K562 (cell line): ENCODE results near the gene MKRN3. TPM values are rescaled to one million over a fixed set of nuclear protein-coding genes. Genes with fewer than 3 reads are reported as not detected.

Experiments
- ATAC-seq: fragments of 200-7000 bp; cut with Tn5 transposase; 3 replicates; pipeline ENCODE4 v1.9.1; 2020; ENCODE audit warnings: moderate library complexity
- BruUV-seq: library from RNA; stranded (reverse); fragments of 400-500 nt; replicated peaks from 2 replicates; lab custom pipeline; 2021; lab: Mats Ljungman, UMichigan
- CTCF ChIA-PET: fragments of 300-600 bp; formaldehyde crosslinking; extraction: SDS; loops from one replicate; lab custom pipeline; 2021; ENCODE audit warnings: low intra/inter-chr PET ratio; lab: Yijun Ruan, JAX
- POLR2A ChIA-PET: fragments of 300-600, 350-650 bp; sonication (Branson Sonifier 250); formaldehyde crosslinking; extraction: SDS; loops from one replicate; lab custom pipeline; 2021; ENCODE audit warnings: antibody characterized with exemption, inconsistent platforms; lab: Yijun Ruan, JAX
- DNase-seq, 4 experiments: peaks; one replicate each; pipeline versions ENCODE4 v3.0.0 to v3.0.0-alpha.2; 2011 to 2018; ENCODE audit warnings: low spot score in 3 of 4, mixed read lengths in 3 of 4; ENCODE audit errors: extremely low read depth in 1 of 4
- FAIRE-seq: peaks from 2 replicates; lab custom pipeline; 2011; peaks lifted over from hg19 to GRCh38; lab: Jason Lieb, UNC
- H2AFZ ChIP-seq: 2 replicates; pipeline ENCODE4 v1.6.0; 2011; ENCODE audit warnings: low read depth, low read length, control low read depth, inconsistent platforms
- H3K27ac ChIP-seq: fragments of 200-600 bp; 3 replicates; pipeline ENCODE4 v1.8.0; 2011; ENCODE audit warnings: low read depth, mild to moderate bottlenecking, control low read depth, inconsistent platforms, low read length, moderate library complexity, mixed read lengths; ENCODE audit errors: extremely low read depth
- H3K27me3 ChIP-seq, 2 experiments: fragments of 300-600 bp in 1 of 2; 2 replicates in 1 of 2; 3 replicates in 1 of 2; pipeline versions ENCODE4 v1.6.0 to v1.8.0; 2011; ENCODE audit warnings: inconsistent platforms in 2 of 2, low read length in 2 of 2, mild to moderate bottlenecking in 1 of 2, mixed read lengths in 1 of 2, moderate library complexity in 1 of 2; ENCODE audit not compliant: control insufficient read depth in 2 of 2, insufficient read depth in 2 of 2
- H3K36me3 ChIP-seq: fragments of 300-600 bp; 3 replicates; pipeline ENCODE4 v1.8.0; 2011; ENCODE audit warnings: mild to moderate bottlenecking, low read length, inconsistent platforms; ENCODE audit not compliant: control insufficient read depth, insufficient read depth
- H3K4me1 ChIP-seq, 2 experiments: fragments of 200-600 bp in 1 of 2; replicated peaks in 1 of 2; 2 replicates in 1 of 2; 3 replicates in 1 of 2; pipeline versions ENCODE4 v1.5.1 to v1.8.0; 2011; ENCODE audit warnings: inconsistent platforms in 2 of 2, low read length in 2 of 2, mild to moderate bottlenecking in 1 of 2, mixed read lengths in 1 of 2, moderate library complexity in 1 of 2; ENCODE audit not compliant: control insufficient read depth in 2 of 2, insufficient read depth in 2 of 2
- H3K4me2 ChIP-seq: 2 replicates; pipeline ENCODE4 v1.6.1; 2011; ENCODE audit warnings: low read length, control low read depth, inconsistent platforms, mixed read lengths; ENCODE audit not compliant: insufficient read depth
- H3K4me3 ChIP-seq: fragments of 200-600 bp; sonication (generic), shearing (Covaris generic); 2 replicates; pipeline ENCODE4 v1.5.1; 2016; ENCODE audit warnings: control low read depth, inconsistent platforms
- H3K79me2 ChIP-seq: fragments of 200-600 bp; 3 replicates; pipeline ENCODE4 v1.8.0; 2011; ENCODE audit warnings: low read length, inconsistent platforms; ENCODE audit not compliant: control insufficient read depth, insufficient read depth
- H3K9ac ChIP-seq, 2 experiments: 2 replicates each; pipeline versions ENCODE4 v1.6.0 to v1.6.1; 2011; ENCODE audit warnings: low read depth in 2 of 2, low read length in 2 of 2, control low read depth in 1 of 2, inconsistent platforms in 1 of 2, mild to moderate bottlenecking in 1 of 2, mixed read lengths in 1 of 2; ENCODE audit not compliant: insufficient read depth in 1 of 2
- H3K9me1 ChIP-seq: one replicate; pipeline ENCODE4 v1.6.0; 2011; ENCODE audit warnings: inconsistent platforms, mild to moderate bottlenecking, low read length, moderate library complexity; ENCODE audit not compliant: control insufficient read depth, insufficient read depth
- H3K9me3 ChIP-seq: replicated peaks from 2 replicates; pipeline ENCODE4 v1.5.1; 2011; ENCODE audit warnings: low read depth, low read length, inconsistent platforms; ENCODE audit not compliant: control insufficient read depth, insufficient read depth
- H4K20me1 ChIP-seq: replicated peaks from 2 replicates; pipeline ENCODE4 v1.6.1; 2011; ENCODE audit warnings: low read length, inconsistent platforms, mixed read lengths; ENCODE audit not compliant: control insufficient read depth, insufficient read depth
- DDX20 ChIP-seq: fragments of 450-650 bp; IDR thresholded peaks from 2 replicates; pipeline ENCODE4 v1.6.1; 2016; ENCODE audit warnings: missing genetic modification characterization, low read depth, mild to moderate bottlenecking, missing compliant biosample characterization, moderate library complexity
- GABPB2 ChIP-seq: fragments of 250-450 bp; sonication (Bioruptor Pico); conservative IDR thresholded peaks from 2 replicates; pipeline ENCODE4 v1.5.1; 2021; ENCODE audit warnings: mild to moderate bottlenecking
- POLR2H ChIP-seq: IDR thresholded peaks from 2 replicates; pipeline ENCODE4 v1.6.1; 2016; ENCODE audit warnings: missing genetic modification characterization, low read depth, mild to moderate bottlenecking, control low read depth, missing compliant biosample characterization, moderate library complexity
- POLR3G ChIP-seq: IDR thresholded peaks from 2 replicates; pipeline ENCODE4 v1.6.1; 2011; ENCODE audit not compliant: insufficient read length, insufficient replicate concordance; ENCODE audit errors: extremely low read depth
- RCOR1 ChIP-seq, 2 experiments: IDR thresholded peaks; 2 replicates each; pipeline ENCODE4 v1.6.1; 2012; ENCODE audit warnings: low read depth in 2 of 2, low read length in 2 of 2, borderline replicate concordance in 1 of 2, improper control_type of control experiment in 1 of 2
- RFX5 ChIP-seq: IDR thresholded peaks from 2 replicates; pipeline ENCODE4 v1.6.1; 2011; ENCODE audit warnings: low read depth, mild to moderate bottlenecking, improper control_type of control experiment, low read length
- SAFB2 ChIP-seq: fragments of 200-400 bp; formaldehyde crosslinking; IDR thresholded peaks from 2 replicates; pipeline ENCODE4 v1.6.1; 2018; ENCODE audit warnings: borderline replicate concordance, low read length, low read depth, moderate library complexity; ENCODE audit not compliant: severe bottlenecking
- WGBS: fragments of 100-300 bp; shearing (Covaris generic); methylation state at CpG from one replicate; pipeline ENCODE4 v1.1.6; 2016; ENCODE audit warnings: low coverage, mixed read lengths; ENCODE audit not compliant: insufficient coverage; ENCODE audit errors: missing lambda C conversion rate; 5-methylcytosine and 5-hydroxymethylcytosine counted together
- in situ Hi-C: fragments of 300-500 bp; cut with MboI; formaldehyde crosslinking; loops from 4 replicates; pipeline ENCODE4 v1.15.0; 2018; ENCODE audit warnings: inconsistent platforms, mixed read lengths
- intact Hi-C: fragments of 100-400 bp; cut with micrococcal nuclease; formaldehyde crosslinking; loops from 2 replicates; pipeline ENCODE4 v1.14.2; 2022
- polyA plus RNA-seq, 8 experiments: library from polyadenylated mRNA; depleted of rRNA in 4 of 8; stranded (reverse) in 5 of 8; unstranded in 3 of 8; fragments of >200 nt; fragmentation: Nextera tagmentation in 2 of 8; fragmentation: Illumina TruSeq in 1 of 8; extraction: Ambion mirVana in 2 of 8; extraction: Trizol in 1 of 8; gene quantifications; 2 replicates each; pipeline versions ENCODE4 v1.2.1 to v1.2.3, GENCODE V29; 2011 to 2014; ENCODE audit warnings: inconsistent platforms in 1 of 8, missing spikeins in 1 of 8
- total RNA-seq, 7 experiments: library from RNA; depleted of rRNA in 6 of 7; stranded (reverse); fragments of >200 nt in 6 of 7; fragmentation: Illumina TruSeq in 2 of 7; extraction: Trizol in 2 of 7; gene quantifications; 2 replicates each; pipeline versions ENCODE4 v1.2.1 to v1.2.3, GENCODE V29; 2011 to 2021; ENCODE audit warnings: low replicate concordance in 1 of 7
- TF ChIP-seq, protein P1 (sequence below): fragments of 250-450 bp; sonication (Bioruptor Pico); IDR thresholded peaks from 2 replicates; pipeline ENCODE4 v1.5.0; 2021; ENCODE audit warnings: mild to moderate bottlenecking, borderline replicate concordance

MKRN3 gene
- total and polyA plus RNA-seq, 9 of the 15 experiments (the other 6 are each of a cell fraction or from before 2014, with no cell fraction given) = 6.5 to 33.4 (median 25.1) TPM

DNA sequence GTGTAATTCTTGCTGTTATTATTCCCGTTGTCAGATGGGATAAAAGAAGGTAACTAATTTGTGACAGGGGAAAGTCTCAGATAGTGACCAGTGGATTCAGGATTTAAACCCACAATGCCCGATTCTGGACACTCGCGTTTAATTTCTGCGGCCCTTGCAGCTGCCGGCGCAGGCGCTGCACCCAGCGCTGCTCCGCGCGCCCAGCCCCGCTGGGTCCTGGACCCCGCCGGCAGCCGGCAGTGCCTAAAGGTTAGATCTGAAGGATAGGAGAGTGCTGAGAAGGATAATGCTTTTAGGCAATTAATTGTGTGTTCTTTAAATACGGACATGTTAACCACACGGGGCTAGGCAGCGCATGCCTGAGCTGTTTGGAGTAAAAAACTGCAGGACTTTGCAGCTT is 3.6 kb upstream of the MKRN3 start:
- DNase-seq (no peak), ATAC-seq (no peak), FAIRE-seq (no peak)
- in situ Hi-C loops (no loop called here), intact Hi-C loops (loop anchor here (10.0 kb wide), 1 partner anchor 67 kb away; no protein-coding TSS in a partner anchor)
- H3K9ac ChIP-seq = no peak overlapping the region
- H3K4me2 ChIP-seq = no peak overlapping the region
- H3K4me3 ChIP-seq = no peak overlapping the region
- 38% methylated on average over 13 of the region's 19 CpGs for WGBS
- no peak overlapping the region for H3K27ac ChIP-seq
- no peaks in the 10 kb centered on the region for H3K9me1 ChIP-seq
- peaks cover under 1 to 12% of the 10 kb centered on the region in 2 experiments; a peak in 4 of 5 replicates for H3K4me1 ChIP-seq
- TF ChIP-seq SAFB2 (no peak), RCOR1 (IDR thresholded peaks at IDR 0.05; ENCODE audit: borderline replicate concordance in 1 of 2, low read depth in 2 of 2, low read length in 2 of 2) (no peak), DDX20 (tag) (no peak)
- H3K27me3 ChIP-seq = peaks cover 0 to 5% of the 10 kb centered on the region in 2 experiments; a peak in 2 of 5 replicates
- ChIA-PET POLR2A (interaction anchor here (0.6 kb wide), 1 partner anchor 11 kb away, joined by 3 read pairs; no protein-coding TSS in a partner anchor), CTCF (no interaction called here)
- no TSS peak for BruUV-seq
- peaks cover 16% of the 10 kb centered on the region for H3K79me2 ChIP-seq
- H3K36me3 ChIP-seq = peaks cover 3% of the 10 kb centered on the region; the same call in 2 of the 3 replicates
- H3K9me3 ChIP-seq = no peaks in the 10 kb centered on the region
- no peaks in the 10 kb centered on the region; the same call in 1 of the 2 replicates for H4K20me1 ChIP-seq
- no peak overlapping the region; the same call in 1 of the 2 replicates for H2AFZ ChIP-seq

DNA sequence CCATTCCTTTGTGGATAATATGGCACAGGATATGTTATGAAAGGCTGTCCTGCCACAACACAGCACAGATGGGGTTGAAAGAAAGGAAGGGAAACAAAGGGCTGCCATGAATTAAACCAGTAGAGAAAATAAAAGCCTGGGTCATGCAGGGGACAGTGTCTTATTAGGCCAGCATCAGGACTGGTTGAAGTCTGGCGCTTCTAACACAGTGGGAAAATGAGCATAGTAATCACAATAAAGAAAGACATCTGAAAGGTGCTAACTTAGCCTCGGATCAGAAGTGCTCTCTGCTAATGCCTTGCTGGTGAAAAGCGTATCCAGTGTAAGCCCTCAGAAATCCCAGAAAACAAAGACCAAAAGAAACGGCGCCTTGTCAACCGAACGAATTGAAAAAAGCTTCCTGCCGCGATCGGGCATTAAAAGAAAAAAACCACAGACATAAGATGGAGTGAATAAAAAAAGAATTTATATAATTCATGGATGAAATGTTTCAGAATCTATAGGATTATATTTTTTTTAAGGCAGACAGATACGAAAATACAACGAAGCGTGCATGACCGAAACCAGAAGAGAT is 566 bp upstream of the MKRN3 start:
- WGBS = under 1% methylated on average over 14 of the region's 14 CpGs
- Histone ChIP-seq H2AFZ (peak overlapping the region; percentile 84), H3K27ac (peak overlapping the region; percentile 80), H3K79me2 (peaks cover 46% of the 10 kb centered on the region), H3K4me3 (peak overlapping the region; percentile 76), H3K27me3 (peaks cover 0 to 5% of the 10 kb centered on the region in 2 experiments; a peak in 1 of 5 replicates), H3K4me2 (peak overlapping the region; percentile 94), H3K4me1 (peaks cover 6 to 18% of the 10 kb centered on the region in 2 experiments; a peak in 4 of 5 replicates), H3K9me3 (no peaks in the 10 kb centered on the region), H3K9me1 (no peaks in the 10 kb centered on the region), H3K36me3 (peaks cover 30% of the 10 kb centered on the region), H3K9ac (peak overlapping the region; percentile 95 to 100), H4K20me1 (no peaks in the 10 kb centered on the region; the same call in 1 of the 2 replicates)
- ChIA-PET CTCF (no interaction called here), POLR2A (interaction anchor here (1.3 kb wide), 1 partner anchor 9 kb away, joined by 4 read pairs; no protein-coding TSS in a partner anchor)
- ATAC-seq = peak; percentile 56
- TSS peak; percentile 85 for BruUV-seq
- peak; percentile 70 for FAIRE-seq
- DNase-seq = peak in 3 of 4 experiments; percentile 14 to 46 (median 42)
- intact Hi-C loops = loop anchor here (10.0 kb wide), 1 partner anchor 70 kb away; no protein-coding TSS in a partner anchor
- in situ Hi-C loops = no loop called here
- TF ChIP-seq POLR2H (tag) (no peak), GABPB2 (CRISPR knock-in tag) (no peak), POLR3G (no peak), RFX5 (no peak)
- TF ChIP-seq, protein P1, sequence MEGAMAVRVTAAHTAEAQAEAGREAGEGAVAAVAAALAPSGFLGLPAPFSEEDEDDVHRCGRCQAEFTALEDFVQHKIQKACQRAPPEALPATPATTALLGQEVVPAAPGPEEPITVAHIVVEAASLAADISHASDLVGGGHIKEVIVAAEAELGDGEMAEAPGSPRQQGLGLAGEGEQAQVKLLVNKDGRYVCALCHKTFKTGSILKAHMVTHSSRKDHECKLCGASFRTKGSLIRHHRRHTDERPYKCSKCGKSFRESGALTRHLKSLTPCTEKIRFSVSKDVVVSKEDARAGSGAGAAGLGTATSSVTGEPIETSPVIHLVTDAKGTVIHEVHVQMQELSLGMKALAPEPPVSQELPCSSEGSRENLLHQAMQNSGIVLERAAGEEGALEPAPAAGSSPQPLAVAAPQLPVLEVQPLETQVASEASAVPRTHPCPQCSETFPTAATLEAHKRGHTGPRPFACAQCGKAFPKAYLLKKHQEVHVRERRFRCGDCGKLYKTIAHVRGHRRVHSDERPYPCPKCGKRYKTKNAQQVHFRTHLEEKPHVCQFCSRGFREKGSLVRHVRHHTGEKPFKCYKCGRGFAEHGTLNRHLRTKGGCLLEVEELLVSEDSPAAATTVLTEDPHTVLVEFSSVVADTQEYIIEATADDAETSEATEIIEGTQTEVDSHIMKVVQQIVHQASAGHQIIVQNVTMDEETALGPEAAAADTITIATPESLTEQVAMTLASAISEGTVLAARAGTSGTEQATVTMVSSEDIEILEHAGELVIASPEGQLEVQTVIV (CRISPR knock-in tag) = no peak
